ENCODE measurements around the gene JSRP1. TPM values are rescaled to one million over a fixed set of nuclear protein-coding genes. Genes with fewer than 3 reads are reported as not detected.

JSRP1 gene
- total RNA-seq, 1 donor from 2014 or later, result 0.42 TPM

GRCh38 chr19:2237051-2237868, 19.0 kb downstream of the JSRP1 start:
- DNase-seq (ENCODE audit: low spot score), result no peak
- H3K27ac Mint-ChIP-seq (ENCODE audit: unreplicated experiment), result peak overlapping the region; percentile 100
- peaks cover 3% of the 10 kb centered on the region for H3K36me3 Mint-ChIP-seq (ENCODE audit: low read depth)
- peaks cover 62% of the 10 kb centered on the region for H3K4me1 Mint-ChIP-seq (ENCODE audit: low read depth)
- H3K4me3 Mint-ChIP-seq (ENCODE audit: unreplicated experiment), result peak overlapping the region; percentile 96
- no peaks in the 10 kb centered on the region for H3K9me3 Mint-ChIP-seq (ENCODE audit: low read depth)
- TF ChIP-seq CTCF (IDR thresholded peaks at IDR 0.05), result no peak
- H3K27me3 Mint-ChIP-seq (ENCODE audit: low read depth), result no peaks in the 10 kb centered on the region

DNA sequence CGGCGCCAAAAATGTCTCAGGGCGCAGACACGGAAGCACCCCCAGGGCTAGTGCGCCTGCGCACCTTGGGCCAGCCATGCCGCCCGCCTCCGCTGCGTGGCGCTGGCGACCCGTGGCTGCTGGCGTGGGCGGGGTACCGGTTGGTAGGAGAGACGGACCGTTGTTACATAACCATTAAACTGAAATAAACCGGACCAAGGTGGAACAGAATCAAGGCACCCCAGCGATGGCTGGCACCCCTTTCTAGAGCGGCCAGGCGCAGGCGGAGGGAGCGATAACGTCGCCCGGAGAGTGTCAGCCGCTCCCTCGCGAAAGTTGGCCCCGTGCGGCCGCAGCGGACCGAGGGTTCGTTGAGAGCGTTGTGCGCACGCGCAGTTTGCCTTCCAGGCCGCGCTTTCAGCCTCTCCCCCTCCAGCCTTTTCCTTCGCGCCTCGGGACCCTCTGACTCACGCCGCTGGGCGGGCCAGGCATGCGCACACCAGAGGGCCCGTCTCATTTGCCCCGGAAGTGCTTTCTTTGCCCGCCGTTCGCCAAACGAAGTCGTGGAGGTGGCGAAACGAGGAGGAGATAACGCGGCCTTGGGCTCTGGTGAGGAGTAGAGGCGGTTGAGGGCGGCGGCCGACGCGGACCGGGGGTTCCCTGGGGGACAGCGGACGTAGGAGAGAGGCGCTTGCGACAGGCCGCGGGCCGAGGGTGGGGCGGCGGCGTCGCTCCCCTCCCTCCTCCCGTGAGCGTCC, 19.7 kb downstream of the JSRP1 start, which contains the start of the genes PLEKHJ1 and SF3A2:
PLEKHJ1 (minus strand) TSS at position 16 of the 737 bp plus-strand sequence. CDS start 81 bp downstream, outside the sequence.
SF3A2 (plus strand) TSS at position 511 of the 737 bp plus-strand sequence. CDS start 6,595 bp downstream, outside the sequence.
- H3K27me3 Mint-ChIP-seq (ENCODE audit: low read depth), result no peaks in the 10 kb centered on the region
- DNase-seq (ENCODE audit: low spot score), result no peak
- H3K9me3 Mint-ChIP-seq (ENCODE audit: low read depth), result no peaks in the 10 kb centered on the region
- TF ChIP-seq CTCF (IDR thresholded peaks at IDR 0.05), result peak; percentile 98
- H3K4me1 Mint-ChIP-seq (ENCODE audit: low read depth), result peaks cover 61% of the 10 kb centered on the region
- peaks cover 3% of the 10 kb centered on the region for H3K36me3 Mint-ChIP-seq (ENCODE audit: low read depth)
- H3K4me3 Mint-ChIP-seq (ENCODE audit: unreplicated experiment), result peak within 1 kb of the TSS; percentile 96
- H3K27ac Mint-ChIP-seq (ENCODE audit: unreplicated experiment), result peak within 1 kb of the TSS; percentile 100

DNA sequence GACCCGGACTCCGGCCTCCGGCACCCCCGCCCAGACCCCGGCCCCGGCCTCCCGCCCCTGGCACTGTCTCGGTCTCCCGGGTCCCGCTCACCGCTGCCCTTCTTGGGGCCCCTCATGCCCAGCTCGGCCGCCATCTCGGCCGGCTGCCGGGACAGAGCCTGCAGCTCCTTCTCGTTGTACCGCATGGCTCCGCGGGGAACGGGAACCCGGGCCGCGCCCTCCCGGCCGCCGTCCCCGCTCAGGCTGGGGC, 20.2 kb downstream of the JSRP1 start:
- H3K27ac Mint-ChIP-seq (ENCODE audit: unreplicated experiment), result peak overlapping the region; percentile 100

GRCh38 chr19:2235381-2236063, 20.7 kb downstream of the JSRP1 start:
- Mint-ChIP-seq H3K27me3 (ENCODE audit: low read depth) (no peaks in the 10 kb centered on the region), H3K27ac (ENCODE audit: unreplicated experiment) (peak overlapping the region; percentile 77), H3K4me1 (ENCODE audit: low read depth) (peaks cover 52% of the 10 kb centered on the region), H3K9me3 (ENCODE audit: low read depth) (no peaks in the 10 kb centered on the region), H3K4me3 (ENCODE audit: unreplicated experiment) (peak overlapping the region; percentile 96), H3K36me3 (ENCODE audit: low read depth) (peaks cover 3% of the 10 kb centered on the region)
- TF ChIP-seq CTCF (IDR thresholded peaks at IDR 0.05), result no peak
- DNase-seq (ENCODE audit: low spot score), result no peak

More for the DNA sequence above, 20.2 kb downstream of the JSRP1 start:
- H3K36me3 Mint-ChIP-seq (ENCODE audit: low read depth), result peaks cover 3% of the 10 kb centered on the region
- no peaks in the 10 kb centered on the region for H3K27me3 Mint-ChIP-seq (ENCODE audit: low read depth)
- H3K4me1 Mint-ChIP-seq (ENCODE audit: low read depth), result peaks cover 57% of the 10 kb centered on the region
- H3K9me3 Mint-ChIP-seq (ENCODE audit: low read depth), result no peaks in the 10 kb centered on the region
- no peak for TF ChIP-seq CTCF (IDR thresholded peaks at IDR 0.05)
- peak overlapping the region; percentile 96 for H3K4me3 Mint-ChIP-seq (ENCODE audit: unreplicated experiment)
- no peak for DNase-seq (ENCODE audit: low spot score)

DNA sequence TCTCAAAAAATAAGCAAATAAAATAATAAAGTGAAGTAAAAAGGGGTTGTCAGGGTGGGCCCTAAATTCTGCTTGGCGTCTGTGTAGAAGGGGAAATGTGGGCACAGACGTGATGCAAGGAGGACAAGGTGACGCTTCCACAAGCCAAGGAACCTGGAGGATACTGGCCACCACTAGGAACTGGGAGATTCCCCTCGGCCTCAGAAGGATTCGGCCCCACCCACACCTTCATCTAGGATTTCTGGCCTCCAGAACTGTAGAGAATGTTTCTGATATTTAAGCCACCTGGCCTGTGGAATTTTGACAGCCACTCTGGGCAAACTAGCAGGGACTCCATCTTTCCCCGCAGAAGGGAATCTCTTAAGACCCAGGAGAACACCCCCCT, 21.2 kb downstream of the JSRP1 start:
- Mint-ChIP-seq H3K4me3 (ENCODE audit: unreplicated experiment) (peak overlapping the region; percentile 96), H3K27me3 (ENCODE audit: low read depth) (no peaks in the 10 kb centered on the region), H3K36me3 (ENCODE audit: low read depth) (peaks cover 3% of the 10 kb centered on the region), H3K27ac (ENCODE audit: unreplicated experiment) (peak overlapping the region; percentile 77), H3K4me1 (ENCODE audit: low read depth) (peaks cover 47% of the 10 kb centered on the region), H3K9me3 (ENCODE audit: low read depth) (no peaks in the 10 kb centered on the region)
- no peak for TF ChIP-seq CTCF (IDR thresholded peaks at IDR 0.05)
- DNase-seq (ENCODE audit: low spot score), result no peak
